ENCODE measurements around the gene AK5. TPM values are rescaled to one million over a fixed set of nuclear protein-coding genes. Genes with fewer than 3 reads are reported as not detected.

Gene AK5
- polyA plus RNA-seq, 1 donor (not counting 4 experiments of a cell fraction or from before 2014, with no cell fraction given), result 0.30 TPM

- FAIRE-seq (peak; percentile 26), DNase-seq (ENCODE audit: low read depth, low spot score) (no peak)
- peaks cover 4% of the 10 kb centered on the region for H4K20me1 ChIP-seq (ENCODE audit: control insufficient read depth, extremely low read depth, insufficient read depth, low read length)
- H3K9me1 ChIP-seq (ENCODE audit: control insufficient read depth, extremely low read depth, insufficient read depth, low read length), result peaks cover 4% of the 10 kb centered on the region
- no peak overlapping the region for H3K9ac ChIP-seq (ENCODE audit: control insufficient read depth, extremely low read depth, insufficient read depth, low read length)
- H3K79me2 ChIP-seq (ENCODE audit: control insufficient read depth, insufficient read depth, low read length), result peaks cover 7% of the 10 kb centered on the region
- no peaks in the 10 kb centered on the region for H3K36me3 ChIP-seq (ENCODE audit: control insufficient read depth in 2 of 2, extremely low read depth in 1 of 2, insufficient read depth in 2 of 2, low read length in 2 of 2)
- no peak overlapping the region for H2AFZ ChIP-seq (ENCODE audit: control insufficient read depth, low read length)
- H3K9me3 ChIP-seq (ENCODE audit: control insufficient read depth, low read depth, low read length), result peaks cover 6% of the 10 kb centered on the region
- H3K4me1 ChIP-seq (ENCODE audit: control insufficient read depth, extremely low read depth, insufficient read depth, low read length), result peaks cover 16% of the 10 kb centered on the region
- TF ChIP-seq CTCF (optimal IDR thresholded peaks at IDR 0.05 in 1 of 3, IDR thresholded peaks at IDR 0.05 in 1 of 3, conservative IDR thresholded peaks at IDR 0.05 in 1 of 3; ENCODE audit: extremely low read depth in 1 of 3, insufficient read depth in 2 of 3, low read length in 3 of 3) (no peak), EZH2 (IDR thresholded peaks at IDR 0.05; ENCODE audit: low read length) (no peak)
- peak overlapping the region; percentile 27 for H3K4me2 ChIP-seq (ENCODE audit: control insufficient read depth, extremely low read depth, insufficient read depth, low read depth, low read length)
- H3K4me3 ChIP-seq (ENCODE audit: control insufficient read depth in 2 of 3, extremely low read depth in 1 of 3, insufficient read depth in 2 of 3, low read depth in 1 of 3, low read length in 3 of 3), result no peak overlapping the region
- no peaks in the 10 kb centered on the region for H3K27me3 ChIP-seq (ENCODE audit: control insufficient read depth, extremely low read depth, insufficient read depth, low read length)
- H3K27ac ChIP-seq (ENCODE audit: control insufficient read depth, insufficient read depth, low read length), result peak overlapping the region; percentile 36
- dilution Hi-C loops (cut with MboI; ENCODE audit: extremely low pct_ligation_motif_present, low sequenced_read_pairs), result no loop called here
Measured at GRCh38 chr1:77605246-77606026, 323.6 kb downstream of the AK5 start.

GRCh38 chr1:77608893-77609292 lies 327.1 kb downstream of the AK5 start:
- H3K27me3 ChIP-seq (ENCODE audit: control insufficient read depth, extremely low read depth, insufficient read depth, low read length), result no peaks in the 10 kb centered on the region
- H3K9me1 ChIP-seq (ENCODE audit: control insufficient read depth, extremely low read depth, insufficient read depth, low read length), result peaks cover 4% of the 10 kb centered on the region
- peaks cover 13% of the 10 kb centered on the region for H3K79me2 ChIP-seq (ENCODE audit: control insufficient read depth, insufficient read depth, low read length)
- peaks cover 4% of the 10 kb centered on the region for H4K20me1 ChIP-seq (ENCODE audit: control insufficient read depth, extremely low read depth, insufficient read depth, low read length)
- DNase-seq (ENCODE audit: low read depth, low spot score) (no peak), FAIRE-seq (no peak)
- no peak overlapping the region for H3K4me2 ChIP-seq (ENCODE audit: control insufficient read depth, extremely low read depth, insufficient read depth, low read depth, low read length)
- H3K4me3 ChIP-seq (ENCODE audit: control insufficient read depth in 2 of 3, extremely low read depth in 1 of 3, insufficient read depth in 2 of 3, low read depth in 1 of 3, low read length in 3 of 3), result no peak overlapping the region
- dilution Hi-C loops (cut with MboI; ENCODE audit: extremely low pct_ligation_motif_present, low sequenced_read_pairs), result no loop called here
- H3K9ac ChIP-seq (ENCODE audit: control insufficient read depth, extremely low read depth, insufficient read depth, low read length), result no peak overlapping the region
- H2AFZ ChIP-seq (ENCODE audit: control insufficient read depth, low read length), result no peak overlapping the region
- peaks cover 16% of the 10 kb centered on the region for H3K4me1 ChIP-seq (ENCODE audit: control insufficient read depth, extremely low read depth, insufficient read depth, low read length)
- TF ChIP-seq CTCF (optimal IDR thresholded peaks at IDR 0.05 in 1 of 3, IDR thresholded peaks at IDR 0.05 in 1 of 3, conservative IDR thresholded peaks at IDR 0.05 in 1 of 3; ENCODE audit: extremely low read depth in 1 of 3, insufficient read depth in 2 of 3, low read length in 3 of 3), result no peak
- no peak for TF ChIP-seq EZH2 (IDR thresholded peaks at IDR 0.05; ENCODE audit: low read length)
- H3K9me3 ChIP-seq (ENCODE audit: control insufficient read depth, low read depth, low read length), result peaks cover 6% of the 10 kb centered on the region
- H3K27ac ChIP-seq (ENCODE audit: control insufficient read depth, insufficient read depth, low read length), result no peak overlapping the region
- no peaks in the 10 kb centered on the region for H3K36me3 ChIP-seq (ENCODE audit: control insufficient read depth in 2 of 2, extremely low read depth in 1 of 2, insufficient read depth in 2 of 2, low read length in 2 of 2)

Small RNA genes lying within 50 kb of the gene (small RNA-seq; reads per million reads assigned to genes)
- 0 to 0.25 (median 0) reads per million in 3 experiments for gene RNU7-8P (ENCODE audit: insufficient read length in 3 of 3, low read depth in 3 of 3, low replicate concordance in 1 of 3)

Other genes starting within 250 kb of the AK5 start
- 13.7 to 29.4 TPM (median 16.7 TPM) in 3 replicates for gene PIGK, start 62.6 kb upstream of the AK5 start, polyA plus RNA-seq